Measurements from ENCODE around the gene MCC.

DNA sequence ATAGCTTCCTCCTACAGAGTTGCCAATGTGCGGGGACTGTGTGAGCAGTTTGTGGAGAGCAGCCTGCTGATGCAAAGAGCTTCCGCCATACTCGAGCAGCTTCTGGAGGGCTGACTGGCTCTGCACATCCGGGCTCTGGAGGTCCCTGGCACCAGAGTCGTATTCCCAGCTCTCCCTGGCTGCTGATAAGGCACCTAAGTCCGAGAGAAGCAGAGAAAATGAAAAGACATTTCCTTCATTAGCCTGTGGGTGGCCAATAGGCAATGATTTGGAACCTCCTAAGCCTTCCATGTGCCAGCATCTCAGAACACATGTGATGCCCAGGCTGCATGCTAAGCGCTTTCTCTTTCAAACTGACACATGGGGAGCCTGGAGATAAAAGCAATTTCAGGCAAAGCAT is 147.7 kb downstream of the MCC start:
- TF ChIP-seq, protein P1, sequence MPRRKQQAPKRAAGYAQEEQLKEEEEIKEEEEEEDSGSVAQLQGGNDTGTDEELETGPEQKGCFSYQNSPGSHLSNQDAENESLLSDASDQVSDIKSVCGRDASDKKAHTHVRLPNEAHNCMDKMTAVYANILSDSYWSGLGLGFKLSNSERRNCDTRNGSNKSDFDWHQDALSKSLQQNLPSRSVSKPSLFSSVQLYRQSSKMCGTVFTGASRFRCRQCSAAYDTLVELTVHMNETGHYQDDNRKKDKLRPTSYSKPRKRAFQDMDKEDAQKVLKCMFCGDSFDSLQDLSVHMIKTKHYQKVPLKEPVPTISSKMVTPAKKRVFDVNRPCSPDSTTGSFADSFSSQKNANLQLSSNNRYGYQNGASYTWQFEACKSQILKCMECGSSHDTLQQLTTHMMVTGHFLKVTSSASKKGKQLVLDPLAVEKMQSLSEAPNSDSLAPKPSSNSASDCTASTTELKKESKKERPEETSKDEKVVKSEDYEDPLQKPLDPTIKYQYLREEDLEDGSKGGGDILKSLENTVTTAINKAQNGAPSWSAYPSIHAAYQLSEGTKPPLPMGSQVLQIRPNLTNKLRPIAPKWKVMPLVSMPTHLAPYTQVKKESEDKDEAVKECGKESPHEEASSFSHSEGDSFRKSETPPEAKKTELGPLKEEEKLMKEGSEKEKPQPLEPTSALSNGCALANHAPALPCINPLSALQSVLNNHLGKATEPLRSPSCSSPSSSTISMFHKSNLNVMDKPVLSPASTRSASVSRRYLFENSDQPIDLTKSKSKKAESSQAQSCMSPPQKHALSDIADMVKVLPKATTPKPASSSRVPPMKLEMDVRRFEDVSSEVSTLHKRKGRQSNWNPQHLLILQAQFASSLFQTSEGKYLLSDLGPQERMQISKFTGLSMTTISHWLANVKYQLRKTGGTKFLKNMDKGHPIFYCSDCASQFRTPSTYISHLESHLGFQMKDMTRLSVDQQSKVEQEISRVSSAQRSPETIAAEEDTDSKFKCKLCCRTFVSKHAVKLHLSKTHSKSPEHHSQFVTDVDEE (CRISPR knock-in tag; IDR thresholded peaks at IDR 0.05): no peak
- TF ChIP-seq, protein P2, sequence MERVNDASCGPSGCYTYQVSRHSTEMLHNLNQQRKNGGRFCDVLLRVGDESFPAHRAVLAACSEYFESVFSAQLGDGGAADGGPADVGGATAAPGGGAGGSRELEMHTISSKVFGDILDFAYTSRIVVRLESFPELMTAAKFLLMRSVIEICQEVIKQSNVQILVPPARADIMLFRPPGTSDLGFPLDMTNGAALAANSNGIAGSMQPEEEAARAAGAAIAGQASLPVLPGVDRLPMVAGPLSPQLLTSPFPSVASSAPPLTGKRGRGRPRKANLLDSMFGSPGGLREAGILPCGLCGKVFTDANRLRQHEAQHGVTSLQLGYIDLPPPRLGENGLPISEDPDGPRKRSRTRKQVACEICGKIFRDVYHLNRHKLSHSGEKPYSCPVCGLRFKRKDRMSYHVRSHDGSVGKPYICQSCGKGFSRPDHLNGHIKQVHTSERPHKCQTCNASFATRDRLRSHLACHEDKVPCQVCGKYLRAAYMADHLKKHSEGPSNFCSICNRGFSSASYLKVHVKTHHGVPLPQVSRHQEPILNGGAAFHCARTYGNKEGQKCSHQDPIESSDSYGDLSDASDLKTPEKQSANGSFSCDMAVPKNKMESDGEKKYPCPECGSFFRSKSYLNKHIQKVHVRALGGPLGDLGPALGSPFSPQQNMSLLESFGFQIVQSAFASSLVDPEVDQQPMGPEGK (CRISPR knock-in tag; IDR thresholded peaks at IDR 0.05; ENCODE audit: borderline replicate concordance): no peak
- TF ChIP-seq ZNF70 (CRISPR knock-in tag; IDR thresholded peaks at IDR 0.05) (no peak), ISL1 (CRISPR knock-in tag; IDR thresholded peaks at IDR 0.05) (no peak), ARNTL (CRISPR knock-in tag; IDR thresholded peaks at IDR 0.05; ENCODE audit: borderline replicate concordance, low read depth) (no peak), ZNF565 (CRISPR knock-in tag; conservative IDR thresholded peaks at IDR 0.05; ENCODE audit: low read depth) (no peak), ESRRG (CRISPR knock-in tag; IDR thresholded peaks at IDR 0.05) (no peak), ZFP30 (CRISPR knock-in tag; IDR thresholded peaks at IDR 0.05) (no peak), ZC3H10 (CRISPR knock-in tag; IDR thresholded peaks at IDR 0.05) (no peak), CSDC2 (CRISPR knock-in tag; IDR thresholded peaks at IDR 0.05) (no peak)
- TF ChIP-seq, protein P3, sequence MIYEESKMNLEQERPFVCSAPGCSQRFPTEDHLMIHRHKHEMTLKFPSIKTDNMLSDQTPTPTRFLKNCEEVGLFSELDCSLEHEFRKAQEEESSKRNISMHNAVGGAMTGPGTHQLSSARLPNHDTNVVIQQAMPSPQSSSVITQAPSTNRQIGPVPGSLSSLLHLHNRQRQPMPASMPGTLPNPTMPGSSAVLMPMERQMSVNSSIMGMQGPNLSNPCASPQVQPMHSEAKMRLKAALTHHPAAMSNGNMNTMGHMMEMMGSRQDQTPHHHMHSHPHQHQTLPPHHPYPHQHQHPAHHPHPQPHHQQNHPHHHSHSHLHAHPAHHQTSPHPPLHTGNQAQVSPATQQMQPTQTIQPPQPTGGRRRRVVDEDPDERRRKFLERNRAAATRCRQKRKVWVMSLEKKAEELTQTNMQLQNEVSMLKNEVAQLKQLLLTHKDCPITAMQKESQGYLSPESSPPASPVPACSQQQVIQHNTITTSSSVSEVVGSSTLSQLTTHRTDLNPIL (CRISPR knock-in tag; IDR thresholded peaks at IDR 0.05; ENCODE audit: low read depth): no peak
